ENCODE measurements around the gene SCLY. TPM values are rescaled to one million over a fixed set of nuclear protein-coding genes. Genes with fewer than 3 reads are reported as not detected.

The SCLY gene
- total and polyA plus RNA-seq, 2 of the 8 experiments (the other 6 are each of a cell fraction or from before 2014, with no cell fraction given) = 79.0 to 79.5 TPM

- Histone ChIP-seq H3K23ac (ENCODE audit: insufficient read length) (no peak overlapping the region), H2BK15ac (ENCODE audit: low read length) (0 out of 2 replicates have a peak overlapping the region, but pooled peaks have one; percentile 46), H3K79me2 (ENCODE audit: control insufficient read depth in 1 of 2, insufficient read depth in 2 of 2, low read length in 2 of 2) (no peaks in the 10 kb centered on the region), H2BK12ac (ENCODE audit: low read depth, low read length) (no peak overlapping the region), H2AFZ (ENCODE audit: low read length) (no peak overlapping the region), H3K79me1 (ENCODE audit: low read depth, low read length) (no peaks in the 10 kb centered on the region), H3K4me3 (ENCODE audit: extremely low read depth in 1 of 4, insufficient read depth in 2 of 4, low read depth in 3 of 4, low read length in 4 of 4) (no peak overlapping the region), H4K8ac (ENCODE audit: extremely low read depth, insufficient read depth, low read length) (no peak overlapping the region), H2BK5ac (ENCODE audit: low read depth, low read length) (no peak overlapping the region), H2AK5ac (ENCODE audit: low read depth, low read length) (no peak overlapping the region), H3K4ac (replicated peaks; ENCODE audit: insufficient read length, low read depth, low read length) (no peak overlapping the region), H3K4me1 (replicated peaks in 1 of 4; ENCODE audit: control insufficient read depth in 3 of 4, insufficient read depth in 4 of 4, low read length in 3 of 4) (peaks cover 0 to 19% (median 11%) of the 10 kb centered on the region in 4 experiments; a peak in 6 of 7 replicates), H3K4me2 (ENCODE audit: insufficient read depth in 1 of 2, low read depth in 2 of 2, low read length in 2 of 2) (no peak overlapping the region), H4K5ac (ENCODE audit: insufficient read length, low read depth, low read length) (no peak overlapping the region), H3K18ac (ENCODE audit: extremely low read depth, low read length) (no peak overlapping the region), H3K27me3 (replicated peaks in 1 of 4; ENCODE audit: control insufficient read depth in 3 of 4, extremely low read depth in 1 of 4, insufficient read depth in 3 of 4, low read length in 3 of 4) (no peaks in the 10 kb centered on the region), H3K14ac (ENCODE audit: insufficient read length) (no peak overlapping the region), H3K9me3 (ENCODE audit: insufficient read depth in 2 of 2, low read depth in 1 of 2, low read length in 1 of 2) (no peaks in the 10 kb centered on the region), H3K9ac (replicated peaks in 1 of 4; ENCODE audit: extremely low read depth in 1 of 4, low read depth in 3 of 4, low read length in 3 of 4) (no peak overlapping the region), H3K56ac (replicated peaks; ENCODE audit: insufficient read length, low read depth, low read length) (no peak overlapping the region), H3K27ac (ENCODE audit: low read depth, low read length) (no peak overlapping the region), H2BK120ac (replicated peaks; ENCODE audit: low read depth, low read length) (no peak overlapping the region), H3K23me2 (ENCODE audit: low read depth, low read length) (no peaks in the 10 kb centered on the region), H4K20me1 (replicated peaks in 1 of 2; ENCODE audit: control insufficient read depth in 1 of 2, insufficient read depth in 2 of 2, low read length in 2 of 2) (no peaks in the 10 kb centered on the region), H3K36me3 (ENCODE audit: control insufficient read depth in 2 of 4, insufficient read depth in 4 of 4, low read length in 3 of 4) (no peaks in the 10 kb centered on the region), H2BK20ac (ENCODE audit: low read length) (no peak overlapping the region), H4K91ac (replicated peaks; ENCODE audit: insufficient read length, low read length) (no peak overlapping the region)
- WGBS, 2 experiments (ENCODE audit: extremely low coverage in 1 of 2, insufficient coverage in 1 of 2, insufficient read length in 1 of 2, insufficient replicate concordance in 2 of 2, low coverage in 1 of 2, low lambda C conversion rate in 2 of 2, missing lambda C conversion rate in 1 of 2) = 86% methylated on average over 18 of the region's 18 CpGs; no CpG with 5 or more reads in 1 of the 2 experiments
- DNase-seq (ENCODE audit: low read depth in 1 of 2, low spot score in 2 of 2) (peak in 1 of 2 experiments; percentile 37), FAIRE-seq (no peak)
- TF ChIP-seq SP1 (IDR thresholded peaks at IDR 0.05; ENCODE audit: low read depth, low read length) = no peak
- TF ChIP-seq SP4 (IDR thresholded peaks at IDR 0.05; ENCODE audit: low read length) = no peak
- no peak for TF ChIP-seq BCL11A (IDR thresholded peaks at IDR 0.05; ENCODE audit: low read depth in 2 of 2, low read length in 2 of 2)
- no peak for TF ChIP-seq MAFK (IDR thresholded peaks at IDR 0.05; ENCODE audit: low read depth, low read length)
- no peak for TF ChIP-seq EGR1 (IDR thresholded peaks at IDR 0.05; ENCODE audit: borderline replicate concordance, low read depth, low read length)
- no peak for TF ChIP-seq CHD2 (IDR thresholded peaks at IDR 0.05; ENCODE audit: low read length)
- TF ChIP-seq RXRA (IDR thresholded peaks at IDR 0.05; ENCODE audit: insufficient read depth, low read depth, low read length) = no peak
- TF ChIP-seq ASH2L (IDR thresholded peaks at IDR 0.05; ENCODE audit: low read length) = no peak
- TF ChIP-seq SP2 (IDR thresholded peaks at IDR 0.05; ENCODE audit: low read length) = no peak
- no peak for TF ChIP-seq CEBPB (IDR thresholded peaks at IDR 0.05; ENCODE audit: low read depth, low read length)
- no peak for TF ChIP-seq JUN (IDR thresholded peaks at IDR 0.05; ENCODE audit: low read depth, low read length)
- no peak for TF ChIP-seq CBX5 (IDR thresholded peaks at IDR 0.05; ENCODE audit: low read depth, low read length)
- TF ChIP-seq CHD1 (IDR thresholded peaks at IDR 0.05; ENCODE audit: low read depth, low read length) = no peak
- TF ChIP-seq RFX5 (IDR thresholded peaks at IDR 0.05; ENCODE audit: borderline replicate concordance, low read depth, low read length) = no peak
- TF ChIP-seq CREB1 (IDR thresholded peaks at IDR 0.05) = no peak
- TF ChIP-seq TCF12 (IDR thresholded peaks at IDR 0.05; ENCODE audit: low read depth, low read length) = no peak
- CTCF ChIA-PET (ENCODE audit: partially characterized antibody) = no interaction called here
- POLR2A ChIA-PET (ENCODE audit: partially characterized antibody) = no interaction called here
These were observed 42.8 kb downstream of the SCLY start for GRCh38 chr2:238103465-238104225.
